NCI-H446 (cell line): ENCODE measurements around the gene SPDYE1.
A peak's percentile ranks its signal among the peaks of the same experiment; 100 is the strongest.

ENCODE experiments used
- DNase-seq, 2 experiments: peaks; one replicate each; lab custom pipeline; 2025; lab: John Stamatoyannopoulos, UW

Gene SPDYE1

DNA sequence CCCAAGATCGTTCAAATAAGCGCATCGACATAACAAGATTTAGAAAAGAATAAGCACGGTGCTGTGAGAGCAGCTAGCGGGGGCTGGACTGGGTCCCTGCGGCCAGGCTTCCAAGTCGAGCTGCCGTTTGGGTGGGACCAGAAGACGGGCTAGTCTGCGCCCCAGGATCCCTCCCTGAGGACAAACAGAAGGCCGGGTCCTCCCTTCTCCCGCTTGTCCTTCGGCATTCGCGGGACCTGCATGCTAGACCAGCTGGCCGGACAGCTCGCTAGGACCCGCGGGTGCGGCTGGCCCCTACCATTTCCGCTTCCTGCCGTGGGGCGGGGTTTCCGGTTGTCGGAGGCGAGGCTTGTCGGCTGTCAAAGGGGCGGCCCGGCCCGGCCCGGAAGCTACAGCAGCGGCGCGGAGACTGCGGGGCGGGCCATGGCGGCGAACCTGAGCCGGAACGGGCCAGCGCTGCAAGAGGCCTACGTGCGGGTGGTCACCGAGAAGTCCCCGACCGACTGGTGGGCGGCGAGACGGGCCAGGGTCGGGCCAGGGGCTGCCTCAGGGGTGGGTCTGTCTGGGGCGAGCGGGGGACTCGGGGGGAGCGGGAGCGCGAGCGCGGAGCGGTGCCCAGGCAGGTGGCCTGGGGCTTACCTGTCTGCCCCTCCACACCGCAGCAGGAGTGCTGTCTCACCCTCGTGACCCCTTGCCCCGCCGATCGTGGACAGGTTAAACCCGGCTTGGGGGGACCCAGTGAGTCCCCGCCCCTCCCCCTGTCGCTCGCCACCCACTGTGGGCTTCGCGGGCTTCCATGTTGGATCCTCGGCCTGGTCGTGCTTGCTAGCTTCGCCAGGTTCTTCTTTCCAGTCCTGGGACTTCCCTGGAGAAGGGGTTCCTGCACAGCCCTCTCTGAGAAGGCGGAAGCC lies 46.9 kb downstream of the SPDYE1 start, which contains the start of gene DBNL:
Gene DBNL, plus strand, starts transcription at position 388 of the 911 bp plus-strand sequence. Its CDS starts 36 bp downstream, at position 424.
- peak; percentile 40 to 88 for DNase-seq

DNA sequence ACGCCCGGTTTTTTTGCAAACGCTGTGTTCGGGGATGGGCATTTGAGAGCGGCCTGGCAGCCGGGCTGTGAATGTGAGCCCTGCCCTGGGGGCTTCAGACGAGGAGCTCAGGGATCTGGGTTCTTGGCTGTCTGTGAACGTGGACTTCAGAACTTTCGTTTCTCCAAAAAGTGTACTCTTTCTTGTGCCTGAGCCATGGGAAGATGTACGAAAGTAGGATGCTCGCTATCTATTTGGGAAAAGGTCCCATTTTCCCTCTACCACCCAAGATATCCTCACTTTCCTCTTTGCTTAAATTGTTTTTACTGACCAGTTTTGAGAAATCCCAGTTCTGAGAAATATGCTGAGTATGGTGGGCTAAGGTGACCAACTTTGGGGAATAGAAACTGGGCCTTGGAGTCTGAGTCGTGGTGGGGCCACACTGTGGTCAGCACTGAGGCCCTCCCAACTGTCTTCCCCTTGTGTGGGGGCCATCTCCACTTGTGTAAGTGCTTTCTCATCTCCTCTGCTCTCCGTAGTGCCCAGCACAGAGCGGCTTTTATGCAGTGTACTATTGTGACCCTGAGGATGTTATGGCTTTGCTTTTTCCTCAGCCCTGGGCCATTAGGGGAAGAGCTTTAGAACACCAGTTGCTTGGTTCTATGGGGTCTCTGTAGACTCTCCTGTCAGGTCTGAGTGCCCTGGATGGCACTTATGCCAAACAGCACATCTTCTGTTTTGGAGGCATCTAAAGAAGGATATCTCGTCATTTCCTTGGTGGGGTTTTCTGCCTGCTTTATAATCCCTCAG lies 47.7 kb downstream of the SPDYE1 start:
- no peak for DNase-seq

DNA sequence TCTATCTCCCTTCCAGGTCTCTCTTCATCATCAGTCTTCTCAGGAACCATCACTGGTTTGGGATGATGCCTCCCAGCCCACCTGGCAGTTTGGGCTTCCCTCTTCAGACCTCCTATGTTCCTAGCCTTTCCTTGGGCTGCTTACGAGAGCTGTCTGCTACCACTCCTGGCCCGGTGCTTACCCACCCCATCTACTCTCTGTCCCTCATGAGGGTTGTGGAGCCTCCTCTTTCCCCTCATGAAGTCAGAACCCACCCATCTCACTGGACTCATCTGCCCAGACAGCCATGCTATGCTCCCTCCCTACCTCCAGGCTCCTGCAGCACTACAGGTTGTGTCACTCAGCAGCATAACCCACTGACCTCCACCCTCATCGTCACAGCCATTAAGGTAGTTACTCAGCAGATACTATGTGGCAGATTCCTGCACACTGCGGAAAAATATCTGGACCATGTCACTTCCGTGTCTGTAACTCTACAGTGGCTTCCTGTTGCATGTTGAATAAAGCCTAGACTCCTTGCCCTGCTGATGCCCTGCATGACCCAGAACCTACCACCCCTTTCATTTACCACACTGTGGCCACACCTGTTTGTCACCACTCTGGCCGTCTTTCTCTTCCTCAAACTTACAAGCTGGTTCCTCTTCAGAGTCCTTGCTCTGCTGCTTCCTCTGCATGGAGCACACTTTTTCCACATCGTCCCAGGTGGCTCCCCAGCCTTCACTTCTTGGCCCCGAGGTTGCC lies 48.8 kb downstream of the SPDYE1 start:
- no peak for DNase-seq

DNA sequence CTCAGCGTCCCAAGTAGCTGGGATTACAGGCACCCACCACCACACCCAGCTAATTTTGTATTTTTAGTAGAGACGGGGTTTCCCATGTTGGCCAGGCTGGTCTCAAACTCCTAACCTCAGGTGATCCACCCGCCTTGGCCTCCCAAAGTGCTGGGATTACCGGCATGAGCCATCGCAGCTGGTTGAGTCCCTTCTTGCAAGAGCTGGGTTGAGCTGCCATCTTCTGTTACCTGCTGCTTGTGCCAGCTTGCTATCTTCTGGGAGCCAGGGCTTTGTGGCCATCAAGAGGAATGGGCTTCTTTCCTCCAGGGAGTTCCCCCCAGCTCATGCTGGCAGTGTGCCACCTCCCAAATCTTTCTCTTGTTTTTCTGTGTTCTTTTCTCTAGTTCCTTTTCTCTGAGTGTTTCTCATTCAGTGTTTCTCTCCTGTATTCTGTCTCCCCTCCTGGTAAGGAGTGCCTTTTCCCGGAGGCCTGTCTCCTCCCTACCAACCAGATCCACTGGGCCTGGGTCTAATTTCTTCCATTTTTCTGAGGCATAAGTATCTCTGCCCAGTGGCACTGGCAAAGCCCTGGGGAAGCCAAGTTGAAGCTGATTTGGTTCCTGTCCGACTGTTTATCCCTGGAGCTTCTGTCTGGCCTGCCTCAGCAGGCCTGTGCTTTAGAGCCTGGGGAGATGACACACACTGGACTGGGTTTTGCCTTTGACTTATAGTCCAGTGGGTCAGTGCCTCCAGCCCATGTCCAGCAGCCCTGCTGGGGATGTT lies 50.5 kb downstream of the SPDYE1 start:
- no peak for DNase-seq

DNA sequence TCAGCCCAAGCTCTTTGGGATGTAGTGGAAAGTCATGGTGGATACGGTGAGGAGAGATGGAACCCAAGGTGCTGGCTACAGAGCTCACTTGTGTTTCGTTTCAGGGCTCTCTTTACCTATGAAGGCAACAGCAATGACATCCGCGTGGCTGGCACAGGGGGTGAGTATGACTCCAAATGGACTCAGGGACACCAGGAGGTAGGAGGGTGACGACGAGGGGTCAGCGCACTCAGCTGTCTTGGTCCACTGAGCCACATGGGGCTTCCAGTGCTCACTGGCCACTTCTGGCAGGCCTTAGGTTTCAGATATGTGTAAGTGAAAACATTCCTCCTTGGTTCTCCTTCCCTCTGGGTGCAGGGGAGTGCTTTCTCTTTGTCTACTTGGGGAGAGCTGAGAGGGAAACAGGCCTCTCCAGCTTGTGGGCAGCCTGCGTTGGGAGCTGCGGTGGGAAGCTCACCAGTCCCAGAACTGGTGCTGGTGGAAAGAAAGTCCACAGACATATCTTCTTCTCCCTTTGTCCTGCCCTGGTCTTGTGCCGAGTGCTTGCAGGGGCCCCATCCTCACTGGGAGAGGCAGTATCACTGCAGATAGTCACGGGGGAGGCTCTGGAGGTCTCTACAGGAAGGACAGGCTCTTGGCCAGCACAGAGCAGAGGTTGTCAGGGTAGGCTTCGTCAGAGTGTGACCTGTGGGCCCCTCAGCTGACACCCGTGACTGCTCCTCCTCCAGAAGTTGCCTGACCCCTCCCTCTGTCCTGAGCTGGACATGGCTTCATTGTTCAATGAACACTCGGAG lies 52.6 kb downstream of the SPDYE1 start:
- no peak for DNase-seq

DNA sequence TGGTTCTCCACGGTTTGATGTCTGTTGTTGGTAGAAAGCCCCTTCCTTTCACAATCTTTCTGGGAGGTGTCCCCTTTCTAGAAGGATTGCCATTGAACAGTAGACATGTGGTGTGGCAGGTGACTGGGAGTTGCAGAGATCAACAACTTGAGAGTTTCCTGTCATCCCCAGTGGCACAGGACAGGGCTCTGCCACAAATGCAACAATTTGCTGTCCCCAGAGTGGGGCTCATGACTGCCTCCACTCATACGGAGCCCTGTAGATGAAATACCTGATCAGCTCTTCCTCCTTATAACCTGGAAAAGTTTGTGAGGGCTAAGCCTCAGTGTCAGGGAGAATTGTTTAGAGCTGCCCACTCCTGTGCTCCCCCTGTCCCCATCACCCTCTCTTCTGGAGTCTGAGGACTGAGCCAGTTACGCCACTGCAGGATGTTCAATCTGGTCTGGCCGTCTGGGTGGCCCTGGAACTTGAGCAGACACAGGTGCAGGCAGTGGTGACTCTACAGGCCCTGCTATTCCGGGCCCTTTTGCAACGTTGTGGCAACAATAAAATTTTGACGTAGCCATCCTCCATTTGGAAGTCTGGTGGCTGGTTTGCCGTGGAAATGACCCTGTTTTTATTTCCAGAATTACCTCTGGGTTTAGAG lies 53.3 kb downstream of the SPDYE1 start:
- DNase-seq: no peak

DNA sequence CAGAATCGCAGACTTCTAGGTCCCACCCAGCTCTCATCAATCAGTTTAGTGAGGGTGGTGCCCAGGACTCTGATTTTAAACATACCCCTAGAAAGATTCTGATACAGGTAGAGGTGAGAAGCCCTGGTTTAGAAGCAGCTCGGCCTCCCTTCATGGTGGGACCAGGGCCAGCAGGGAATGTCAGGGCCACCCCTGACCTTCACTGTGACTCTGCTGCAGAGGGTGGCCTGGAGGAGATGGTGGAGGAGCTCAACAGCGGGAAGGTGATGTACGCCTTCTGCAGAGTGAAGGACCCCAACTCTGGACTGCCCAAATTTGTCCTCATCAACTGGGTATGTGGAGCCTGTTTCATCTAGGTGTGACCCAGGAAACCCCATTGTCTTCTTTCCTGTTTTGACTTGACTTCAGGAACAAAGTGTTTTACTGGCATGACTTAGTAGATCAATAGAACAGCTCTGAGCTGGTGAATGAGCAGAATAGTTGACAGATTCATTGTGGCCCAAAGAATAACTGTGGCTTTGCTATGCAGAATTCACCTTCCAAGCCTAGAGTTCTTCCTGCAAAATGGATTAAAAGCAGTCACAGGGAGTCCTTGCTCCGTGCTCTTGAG lies 54.0 kb downstream of the SPDYE1 start:
- no peak for DNase-seq

DNA sequence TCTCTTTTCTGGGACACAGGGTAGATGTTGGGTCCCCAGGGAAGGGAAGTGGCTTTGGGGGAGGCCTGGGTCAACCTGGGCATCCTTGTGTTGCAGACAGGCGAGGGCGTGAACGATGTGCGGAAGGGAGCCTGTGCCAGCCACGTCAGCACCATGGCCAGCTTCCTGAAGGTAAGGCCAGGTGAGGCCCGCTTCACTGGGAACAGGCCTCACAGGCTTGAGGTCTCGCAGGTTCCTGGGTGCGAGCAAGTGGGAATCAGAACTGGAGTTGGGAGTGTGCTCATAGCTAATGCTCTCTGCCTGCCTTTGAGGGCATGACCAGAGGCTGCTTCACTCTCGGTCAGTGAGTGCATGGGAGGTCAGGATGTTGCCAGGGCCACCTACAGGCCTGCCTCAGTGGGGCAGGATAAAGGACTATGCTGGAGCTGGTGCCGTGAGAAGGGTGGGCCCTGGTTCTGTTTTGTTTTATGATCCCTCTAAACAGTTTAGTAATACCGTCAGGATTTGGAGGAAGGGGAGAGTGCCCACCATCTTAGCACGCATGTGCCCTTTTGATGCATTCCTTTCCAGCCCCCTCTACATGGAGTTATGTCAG lies 55.2 kb downstream of the SPDYE1 start:
- no peak for DNase-seq

DNA sequence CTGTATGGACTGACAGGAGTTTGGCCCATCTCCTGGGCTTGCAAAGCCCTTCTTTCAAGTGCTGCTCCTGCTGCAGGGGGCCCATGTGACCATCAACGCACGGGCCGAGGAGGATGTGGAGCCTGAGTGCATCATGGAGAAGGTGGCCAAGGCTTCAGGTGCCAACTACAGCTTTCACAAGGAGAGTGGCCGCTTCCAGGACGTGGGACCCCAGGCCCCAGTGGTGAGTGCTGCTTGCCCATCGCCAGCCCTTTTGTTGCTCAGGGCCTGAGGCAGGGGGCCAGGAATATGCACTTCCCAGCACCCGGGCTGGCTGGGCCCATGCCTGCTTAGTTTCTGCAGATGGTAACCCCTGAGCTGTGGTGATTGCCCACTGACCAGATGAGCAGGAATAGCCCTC lies 59.0 kb downstream of the SPDYE1 start:
- DNase-seq: no peak

DNA sequence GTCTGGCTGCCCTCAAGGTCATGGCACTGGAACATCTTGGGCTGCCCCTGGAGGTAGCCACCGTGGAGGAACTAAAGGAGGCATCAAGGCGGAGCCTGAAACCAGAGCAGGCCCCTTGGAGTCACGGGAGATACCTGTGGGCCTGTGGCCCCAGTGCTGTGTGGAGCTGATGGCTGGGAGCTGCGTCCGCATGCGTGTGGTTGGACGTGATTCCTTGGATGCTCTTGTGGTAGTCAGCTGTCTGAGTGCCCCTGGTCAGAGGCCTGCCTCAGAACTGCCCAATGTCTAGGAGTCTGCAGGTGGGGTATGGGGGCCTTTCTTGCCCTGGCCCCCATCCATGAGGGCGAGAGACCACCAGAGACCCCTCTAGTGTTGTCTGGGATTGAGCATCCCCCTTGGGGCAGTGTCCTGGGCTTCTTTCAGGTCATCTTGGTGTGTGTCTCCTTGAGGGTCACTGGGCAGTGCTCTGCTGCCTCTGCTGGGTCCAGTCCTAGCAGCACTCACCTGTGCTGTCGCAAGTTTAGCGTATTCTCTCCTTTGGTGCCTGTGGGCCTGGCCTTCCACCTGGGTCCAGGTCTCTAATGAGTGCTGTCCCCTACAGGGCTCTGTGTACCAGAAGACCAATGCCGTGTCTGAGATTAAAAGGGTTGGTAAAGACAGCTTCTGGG lies 59.6 kb downstream of the SPDYE1 start:
- no peak for DNase-seq

DNA sequence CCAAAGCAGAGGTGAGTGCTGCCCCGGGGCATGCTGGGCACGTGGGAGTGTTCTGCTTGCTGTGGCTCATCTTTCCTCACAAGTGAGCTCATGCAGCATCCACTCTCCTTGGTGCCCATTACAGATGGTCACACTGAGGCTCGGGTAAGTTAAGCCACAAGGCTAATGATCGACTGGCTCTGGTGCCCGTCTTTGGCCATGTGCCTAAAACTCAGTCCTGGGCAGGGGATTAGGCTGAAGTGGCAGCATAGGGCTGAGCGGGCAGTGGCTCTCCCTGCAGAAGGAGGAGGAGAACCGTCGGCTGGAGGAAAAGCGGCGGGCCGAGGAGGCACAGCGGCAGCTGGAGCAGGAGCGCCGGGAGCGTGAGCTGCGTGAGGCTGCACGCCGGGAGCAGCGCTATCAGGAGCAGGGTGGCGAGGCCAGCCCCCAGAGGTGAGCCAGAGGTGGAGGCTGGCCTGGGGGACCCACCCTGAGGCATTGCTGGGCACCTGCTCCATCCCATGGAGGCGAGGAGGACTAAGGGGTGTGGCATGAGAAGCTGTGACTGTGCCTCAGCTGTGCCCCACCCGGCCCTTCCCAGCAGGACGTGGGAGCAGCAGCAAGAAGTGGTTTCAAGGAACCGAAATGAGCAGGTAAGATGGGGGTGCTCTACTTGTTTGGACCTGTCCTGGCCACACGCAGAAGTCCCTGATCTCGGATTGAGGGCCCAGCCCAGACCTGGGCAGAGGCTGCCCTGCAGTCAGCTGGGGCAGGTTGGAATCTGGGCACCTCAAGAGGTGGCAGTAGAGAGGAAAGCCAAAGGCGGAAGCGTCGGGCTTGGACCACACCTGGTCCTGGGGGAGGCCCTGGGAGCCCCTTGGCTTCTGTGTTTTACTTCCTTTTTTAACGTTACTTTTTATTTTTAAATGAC lies 60.4 kb downstream of the SPDYE1 start:
- no peak for DNase-seq

DNA sequence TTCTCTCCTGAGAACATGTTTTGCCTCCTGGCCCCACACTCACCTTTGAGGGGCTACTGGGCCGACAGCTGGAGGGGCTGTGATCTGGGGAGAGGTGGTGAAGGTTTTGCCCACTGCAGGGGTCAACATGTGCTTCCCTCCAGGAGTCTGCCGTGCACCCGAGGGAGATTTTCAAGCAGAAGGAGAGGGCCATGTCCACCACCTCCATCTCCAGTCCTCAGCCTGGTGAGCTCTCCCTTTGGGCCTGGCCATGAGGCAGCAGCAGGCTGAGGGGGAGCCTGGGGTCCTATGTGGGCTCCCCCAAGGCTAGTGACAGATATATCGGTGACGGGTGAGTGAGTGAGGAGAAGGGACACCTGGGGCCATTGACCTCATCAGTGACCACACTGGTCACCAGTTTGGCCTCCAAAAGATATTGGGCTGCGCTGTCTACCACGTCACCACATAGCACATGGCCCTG lies 61.1 kb downstream of the SPDYE1 start:
- DNase-seq: no peak

DNA sequence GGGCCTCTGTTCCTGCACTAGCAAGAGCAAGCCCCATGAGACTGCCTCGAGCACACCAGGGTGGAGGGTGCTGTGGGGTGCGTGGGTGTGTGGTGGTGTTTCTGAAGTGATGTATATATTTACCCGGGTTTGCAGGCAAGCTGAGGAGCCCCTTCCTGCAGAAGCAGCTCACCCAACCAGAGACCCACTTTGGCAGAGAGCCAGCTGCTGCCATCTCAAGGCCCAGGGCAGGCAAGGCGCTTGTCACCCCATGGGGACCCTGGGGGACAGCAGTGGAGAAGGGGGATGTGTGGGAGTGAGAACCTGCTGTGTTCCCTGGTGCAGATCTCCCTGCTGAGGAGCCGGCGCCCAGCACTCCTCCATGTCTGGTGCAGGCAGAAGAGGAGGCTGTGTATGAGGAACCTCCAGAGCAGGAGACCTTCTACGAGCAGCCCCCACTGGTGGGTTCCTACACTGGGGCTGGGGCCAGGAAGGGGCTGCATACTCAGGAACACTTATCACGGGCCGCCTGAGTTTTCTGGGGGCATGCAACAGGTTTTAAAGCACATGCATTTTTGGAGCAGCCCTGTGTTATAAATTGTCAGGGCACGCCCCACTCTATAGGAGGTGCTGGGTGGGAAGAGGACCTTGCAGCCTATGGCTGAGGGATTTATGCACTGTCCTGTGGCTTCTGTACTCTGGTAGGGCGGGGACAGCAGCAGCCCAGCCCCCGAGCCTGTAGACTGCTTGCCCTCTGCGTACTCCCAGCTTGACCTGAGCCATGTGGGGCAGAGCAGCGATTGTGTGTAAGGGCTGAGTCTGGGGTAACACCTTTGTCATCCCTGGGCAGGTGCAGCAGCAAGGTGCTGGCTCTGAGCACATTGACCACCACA lies 61.8 kb downstream of the SPDYE1 start:
- DNase-seq: no peak
